AG04449 (cell line): Measurements from ENCODE around the gene C2CD3.

Experiments
- CTCF ChIA-PET: fragments of 350-600 bp; formaldehyde crosslinking; extraction: SDS; loops from one replicate; lab custom pipeline; 2021; ENCODE audit warnings: antibody characterized with exemption; lab: Yijun Ruan, JAX
- POLR2A ChIA-PET: fragments of 400-600, 350-600 bp; formaldehyde crosslinking; extraction: SDS; loops from one replicate; lab custom pipeline; 2020; ENCODE audit warnings: antibody characterized with exemption, inconsistent platforms; lab: Yijun Ruan, JAX
- DNase-seq: peaks from one replicate; pipeline ENCODE4 v3.0.0-alpha.2; 2010; ENCODE audit warnings: low read depth, low spot score
- H3K4me3 ChIP-seq: 2 replicates; pipeline ENCODE4 v1.5.1; 2011; ENCODE audit warnings: low read depth, mild to moderate bottlenecking, control low read depth, low read length
- TF ChIP-seq, protein P1 (sequence below): IDR thresholded peaks from one replicate; pipeline ENCODE4 v1.5.1; 2011; ENCODE audit warnings: mild to moderate bottlenecking, moderate library complexity, low read length, control low read depth, inconsistent platforms; ENCODE audit not compliant: insufficient read depth; ENCODE audit errors: missing control alignments

Gene C2CD3

GRCh38 chr11:73982990-73983740 is 187.6 kb downstream of the C2CD3 start:
- TF ChIP-seq, protein P1, sequence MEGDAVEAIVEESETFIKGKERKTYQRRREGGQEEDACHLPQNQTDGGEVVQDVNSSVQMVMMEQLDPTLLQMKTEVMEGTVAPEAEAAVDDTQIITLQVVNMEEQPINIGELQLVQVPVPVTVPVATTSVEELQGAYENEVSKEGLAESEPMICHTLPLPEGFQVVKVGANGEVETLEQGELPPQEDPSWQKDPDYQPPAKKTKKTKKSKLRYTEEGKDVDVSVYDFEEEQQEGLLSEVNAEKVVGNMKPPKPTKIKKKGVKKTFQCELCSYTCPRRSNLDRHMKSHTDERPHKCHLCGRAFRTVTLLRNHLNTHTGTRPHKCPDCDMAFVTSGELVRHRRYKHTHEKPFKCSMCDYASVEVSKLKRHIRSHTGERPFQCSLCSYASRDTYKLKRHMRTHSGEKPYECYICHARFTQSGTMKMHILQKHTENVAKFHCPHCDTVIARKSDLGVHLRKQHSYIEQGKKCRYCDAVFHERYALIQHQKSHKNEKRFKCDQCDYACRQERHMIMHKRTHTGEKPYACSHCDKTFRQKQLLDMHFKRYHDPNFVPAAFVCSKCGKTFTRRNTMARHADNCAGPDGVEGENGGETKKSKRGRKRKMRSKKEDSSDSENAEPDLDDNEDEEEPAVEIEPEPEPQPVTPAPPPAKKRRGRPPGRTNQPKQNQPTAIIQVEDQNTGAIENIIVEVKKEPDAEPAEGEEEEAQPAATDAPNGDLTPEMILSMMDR = no peak
- POLR2A ChIA-PET = interaction anchor here (0.7 kb wide), 1 partner anchor 65 kb away, joined by 3 read pairs; no protein-coding TSS in a partner anchor

DNA sequence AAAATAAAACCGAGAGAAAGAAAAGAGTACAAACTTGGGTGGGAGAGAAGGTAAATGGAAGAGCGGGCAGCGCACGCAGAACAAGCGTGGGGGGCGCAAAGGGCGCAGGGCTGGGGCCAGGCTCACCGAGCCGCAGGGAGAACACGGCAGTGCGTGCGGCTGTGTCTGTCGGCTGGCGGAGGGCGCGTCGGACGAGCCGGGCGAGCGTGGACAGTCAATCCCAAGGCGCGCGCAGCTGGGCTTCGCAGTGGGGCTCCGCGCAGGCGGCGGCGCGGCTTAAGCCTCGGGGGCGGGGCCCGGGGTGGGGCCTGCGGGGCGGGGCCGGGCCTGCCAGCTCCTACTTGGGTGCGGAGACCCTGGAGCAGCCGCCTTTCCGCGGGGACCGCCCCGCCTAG is 188.2 kb downstream of the C2CD3 start, which contains the start of gene UCP2:
Gene UCP2, minus strand, starts transcription at position 249 of the 395 bp plus-strand sequence. CDS start 4,465 bp downstream, outside the sequence.
- DNase-seq = no peak
- TF ChIP-seq, protein P1 = no peak
- ChIA-PET POLR2A (interaction anchor here (0.7 kb wide), 1 partner anchor 65 kb away, joined by 3 read pairs; no protein-coding TSS in a partner anchor), CTCF (interaction anchor here (12.0 kb wide), 1 partner anchor 16 kb away, joined by 105 read pairs; no protein-coding TSS in a partner anchor)
- peak within 1 kb of the TSS; percentile 76 for H3K4me3 ChIP-seq

More at GRCh38 chr11:73982990-73983740, 187.6 kb downstream of the C2CD3 start:
- H3K4me3 ChIP-seq = peak overlapping the region; percentile 76
- no peak for DNase-seq
- CTCF ChIA-PET = interaction anchor here (0.7 to 12.0 kb wide), 2 partner anchors 16 to 1096 kb away, joined by 3 to 105 read pairs; no protein-coding TSS in a partner anchor

DNA sequence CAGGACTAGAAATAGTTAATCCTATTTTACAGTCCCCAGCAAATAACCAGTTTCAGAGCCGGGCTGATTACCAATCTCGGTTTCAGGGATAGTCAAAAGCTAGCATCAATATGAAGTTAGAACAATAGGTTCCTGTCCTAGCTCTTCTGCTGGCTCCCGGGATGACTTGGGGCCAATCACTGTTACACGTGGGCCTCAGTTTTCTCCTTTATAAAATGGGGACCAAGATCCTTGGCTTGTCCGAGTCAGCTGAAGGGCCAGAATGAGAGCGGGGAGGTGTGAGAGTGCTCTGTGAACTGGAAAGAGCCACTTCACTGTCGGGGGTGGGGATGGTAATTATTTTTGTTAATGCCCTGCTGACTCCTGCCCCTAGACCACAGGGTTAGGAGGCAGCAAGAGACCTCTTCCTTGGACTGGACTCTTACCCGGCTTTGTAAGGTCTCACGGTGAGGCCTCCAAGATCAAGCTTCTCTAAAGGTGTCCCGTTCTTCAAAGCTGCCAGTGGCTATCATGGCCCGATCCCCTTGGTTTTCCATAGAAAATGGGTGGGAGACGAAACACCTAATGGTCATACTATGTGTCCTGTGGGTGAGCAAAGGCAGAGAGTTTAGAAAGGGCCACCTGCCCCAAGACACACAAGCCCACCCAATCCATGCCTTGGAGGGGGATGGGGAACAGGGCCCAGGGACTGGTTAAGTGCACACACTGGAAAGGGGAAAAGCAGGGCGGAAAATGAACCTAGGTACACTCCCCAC is 189.6 kb downstream of the C2CD3 start:
- DNase-seq = no peak
- no peak overlapping the region for H3K4me3 ChIP-seq
- POLR2A ChIA-PET = interaction anchor here (1.5 kb wide), 1 partner anchor 190 kb away, joined by 5 read pairs; the partner anchor contains the start of genes C2CD3 and PPME1
- CTCF ChIA-PET = interaction anchor here (1.4 to 12.0 kb wide), 2 partner anchors 15 to 469 kb away, joined by 4 to 105 read pairs; no protein-coding TSS in a partner anchor
- TF ChIP-seq, protein P1 = no peak

DNA sequence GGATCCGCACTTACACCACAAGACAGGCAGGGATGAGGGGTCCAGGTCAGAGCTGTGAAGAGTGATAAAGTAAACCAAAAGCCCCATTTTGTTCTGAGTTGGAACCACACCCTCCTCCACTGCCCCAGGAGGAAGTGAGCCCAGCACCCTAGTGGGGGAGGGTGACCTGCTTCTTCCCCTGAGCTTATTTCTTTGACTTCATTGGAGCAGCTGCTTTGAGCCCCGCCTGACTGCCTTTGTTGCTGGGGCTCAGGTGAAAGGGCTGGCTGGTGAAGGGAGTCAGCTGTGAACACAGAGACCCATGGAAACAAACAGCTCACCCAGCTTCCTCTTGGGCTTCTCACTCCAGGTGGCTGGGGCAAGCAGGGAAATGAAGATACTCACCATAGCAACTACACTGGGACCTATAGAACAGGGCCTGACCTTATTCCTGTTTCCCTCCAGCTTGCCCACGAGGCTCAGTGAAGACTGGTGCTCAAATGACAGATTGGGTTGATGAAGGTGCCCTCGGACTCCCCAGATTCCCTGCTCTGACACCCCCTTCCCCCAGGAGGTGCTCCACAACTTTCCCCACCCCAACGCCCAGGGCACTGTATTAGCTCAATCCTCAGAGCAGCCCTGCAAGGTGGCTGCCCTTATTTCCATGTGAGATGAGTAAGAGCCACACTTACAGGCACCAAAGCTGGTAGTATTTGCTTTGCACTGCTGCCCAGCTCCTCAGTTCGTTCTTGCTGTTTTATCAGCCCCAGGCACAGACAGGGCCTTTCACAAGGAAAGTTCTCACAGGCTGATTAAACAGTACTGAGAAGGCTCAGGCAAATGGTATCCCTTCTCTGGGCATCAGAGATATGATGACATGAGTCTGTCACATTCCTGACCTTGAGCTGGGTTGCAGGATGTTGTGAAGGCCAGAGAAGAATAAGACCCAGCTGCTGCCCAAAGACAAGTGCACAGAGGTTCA is 190.5 kb downstream of the C2CD3 start:
- no peak overlapping the region for H3K4me3 ChIP-seq
- TF ChIP-seq, protein P1 = no peak
- no peak for DNase-seq
- POLR2A ChIA-PET = interaction anchor here (1.5 kb wide), 2 partner anchors 14 to 191 kb away, joined by 3 to 5 read pairs; partner anchors contain the start of genes C2CD3 and PPME1
- CTCF ChIA-PET = interaction anchor here (1.1 to 12.0 kb wide), 3 partner anchors 14 to 469 kb away, joined by 3 to 105 read pairs (median 4); no protein-coding TSS in a partner anchor

- TF ChIP-seq, protein P1 = no peak
- ChIA-PET CTCF (interaction anchor here (12.0 kb wide), 1 partner anchor 12 kb away, joined by 105 read pairs; no protein-coding TSS in a partner anchor), POLR2A (interaction anchor here (1.5 kb wide), 1 partner anchor 12 kb away, joined by 3 read pairs; no protein-coding TSS in a partner anchor)
- H3K4me3 ChIP-seq = no peak overlapping the region
- DNase-seq = no peak
Observed at GRCh38 chr11:73978576-73979086, 192.2 kb downstream of the C2CD3 start.
